Mucosa of descending colon (tissue), 3 donors: ENCODE data around the gene USP34. TPM values are rescaled to one million over a fixed set of nuclear protein-coding genes. Genes with fewer than 3 reads are reported as not detected.

ENCODE experiments used
- ATAC-seq: fragments of 200-7000 bp; cut with Tn5 transposase; one replicate; pipeline ENCODE4 v1.9.1; 2020; ENCODE audit warnings: mild to moderate bottlenecking, moderate library complexity
- DNase-seq, 3 donors: peaks; one replicate each; pipeline ENCODE4 v3.0.0-alpha.2; 2020
- H3K36me3 ChIP-seq: fragments of 200-600 bp; one replicate; pipeline ENCODE4 v1.8.0; 2021; ENCODE audit warnings: low read depth, mild to moderate bottlenecking
- H3K4me1 ChIP-seq: fragments of 200-600 bp; one replicate; pipeline ENCODE4 v1.8.0; 2021; ENCODE audit warnings: low read depth, mild to moderate bottlenecking
- H3K4me3 ChIP-seq: fragments of 200-600 bp; one replicate; pipeline ENCODE4 v1.8.0; 2021; ENCODE audit warnings: mild to moderate bottlenecking
- H3K9me3 ChIP-seq: fragments of 200-600 bp; one replicate; pipeline ENCODE4 v1.8.0; 2021; ENCODE audit warnings: mild to moderate bottlenecking
- CTCF ChIP-seq: fragments of 200-600 bp; IDR thresholded peaks from one replicate; pipeline ENCODE4 v1.8.0; 2022; ENCODE audit warnings: antibody characterized with exemption, mild to moderate bottlenecking
- intact Hi-C, 2 donors: fragments of 100-400 bp; cut with DNase I in 1 of 2; cut with micrococcal nuclease in 1 of 2; formaldehyde crosslinking; loops; one replicate each; pipeline versions ENCODE4 v1.11.0 to v1.11.1; 2022; cut with DNase I, micrococcal nuclease
- total RNA-seq, 3 donors: library from RNA; stranded (reverse); fragmentation: NEBNext Ultra II Directional in 2 of 3; extraction: Animal tissue kit (Norgen Biotek cat#: 25700) in 2 of 3; gene quantifications; one replicate each; pipeline versions ENCODE4 v1.2.1 to v1.2.4, GENCODE V29; 2021 to 2023
- donor health status: DM: no; HTN: no; CAD: no; lungs with moderate emphysema.
- donor health status: DM: no; HTN: no; CAD: no.
- donor health status: DM: no; HTN: yes; CAD: no.

The USP34 gene
- total RNA-seq, 3 donors from 2014 or later = 67.9 to 132 (median 88.4) TPM

GRCh38 chr2:61235716-61236115 is 235.2 kb downstream of the USP34 start:
- H3K4me3 ChIP-seq = no peak overlapping the region
- H3K36me3 ChIP-seq = no peaks in the 10 kb centered on the region
- H3K4me1 ChIP-seq = no peaks in the 10 kb centered on the region
- ATAC-seq = no peak
- intact Hi-C loops = no loop called here
- no peaks in the 10 kb centered on the region for H3K9me3 ChIP-seq
- no peak for TF ChIP-seq CTCF
- DNase-seq = no peak

GRCh38 chr2:61233581-61233980 is 237.3 kb downstream of the USP34 start:
- H3K36me3 ChIP-seq = peaks cover 4% of the 10 kb centered on the region
- H3K4me3 ChIP-seq = no peak overlapping the region
- no peaks in the 10 kb centered on the region for H3K9me3 ChIP-seq
- ATAC-seq = no peak
- intact Hi-C loops = no loop called here
- DNase-seq = no peak
- no peak for TF ChIP-seq CTCF
- no peaks in the 10 kb centered on the region for H3K4me1 ChIP-seq

- no peak for DNase-seq
- H3K4me3 ChIP-seq = no peak overlapping the region
- H3K36me3 ChIP-seq = peaks cover 4% of the 10 kb centered on the region
- H3K9me3 ChIP-seq = no peaks in the 10 kb centered on the region
- ATAC-seq = no peak
- no peaks in the 10 kb centered on the region for H3K4me1 ChIP-seq
- no peak for TF ChIP-seq CTCF
- intact Hi-C loops = no loop called here
These were observed 241.0 kb downstream of the USP34 start for GRCh38 chr2:61229936-61230335.

- TF ChIP-seq CTCF = no peak
- DNase-seq = no peak
- Histone ChIP-seq H3K36me3 (no peaks in the 10 kb centered on the region), H3K4me3 (no peak overlapping the region), H3K9me3 (no peaks in the 10 kb centered on the region), H3K4me1 (no peaks in the 10 kb centered on the region)
- intact Hi-C loops = no loop called here
- ATAC-seq = no peak
These were observed 248.3 kb downstream of the USP34 start for GRCh38 chr2:61222567-61222966.

GRCh38 chr2:61221819-61222218 is 249.1 kb downstream of the USP34 start:
- intact Hi-C loops = no loop called here
- no peaks in the 10 kb centered on the region for H3K4me1 ChIP-seq
- no peaks in the 10 kb centered on the region for H3K9me3 ChIP-seq
- TF ChIP-seq CTCF = no peak
- no peak for ATAC-seq
- DNase-seq = no peak
- H3K36me3 ChIP-seq = no peaks in the 10 kb centered on the region
- H3K4me3 ChIP-seq = no peak overlapping the region

- Histone ChIP-seq H3K9me3 (no peaks in the 10 kb centered on the region), H3K36me3 (no peaks in the 10 kb centered on the region)
- no peak for ATAC-seq
These were observed 250.1 kb downstream of the USP34 start for GRCh38 chr2:61220768-61221167.

More at GRCh38 chr2:61220768-61221167, 250.1 kb downstream of the USP34 start:
- Histone ChIP-seq H3K4me3 (no peak overlapping the region), H3K4me1 (no peaks in the 10 kb centered on the region)
- no peak for DNase-seq
- no peak for TF ChIP-seq CTCF
- intact Hi-C loops = no loop called here
